Measurements from ENCODE around the gene VASH2.

Gene VASH2

GRCh38 chr1:212920246-212920645 is 30.1 kb upstream of the VASH2 start:
- TF ChIP-seq CTCF (IDR thresholded peaks at IDR 0.05; ENCODE audit: control insufficient read depth, insufficient read depth, low read depth, low read length, missing control alignments) = no peak
- H3K4me3 ChIP-seq (ENCODE audit: control insufficient read depth, low read depth, low read length) = no peak overlapping the region
- no peak for DNase-seq (ENCODE audit: low read depth)

- TF ChIP-seq CTCF (IDR thresholded peaks at IDR 0.05; ENCODE audit: control insufficient read depth, insufficient read depth, low read depth, low read length, missing control alignments) = peak; percentile 27
- H3K4me3 ChIP-seq (ENCODE audit: control insufficient read depth, low read depth, low read length) = no peak overlapping the region
- DNase-seq (ENCODE audit: low read depth) = no peak
Observed at GRCh38 chr1:212920896-212921295, 29.4 kb upstream of the VASH2 start.

- TF ChIP-seq CTCF (IDR thresholded peaks at IDR 0.05; ENCODE audit: control insufficient read depth, insufficient read depth, low read depth, low read length, missing control alignments) = no peak
- no peak overlapping the region for H3K4me3 ChIP-seq (ENCODE audit: control insufficient read depth, low read depth, low read length)
- DNase-seq (ENCODE audit: low read depth) = no peak
Observed at GRCh38 chr1:212922016-212922415, 28.3 kb upstream of the VASH2 start.

GRCh38 chr1:212926372-212926771 is 24.0 kb upstream of the VASH2 start:
- TF ChIP-seq CTCF (IDR thresholded peaks at IDR 0.05; ENCODE audit: control insufficient read depth, insufficient read depth, low read depth, low read length, missing control alignments) = no peak
- DNase-seq (ENCODE audit: low read depth) = no peak
- no peak overlapping the region for H3K4me3 ChIP-seq (ENCODE audit: control insufficient read depth, low read depth, low read length)

- H3K4me3 ChIP-seq (ENCODE audit: control insufficient read depth, low read depth, low read length) = no peak overlapping the region
- DNase-seq (ENCODE audit: low read depth) = no peak
- no peak for TF ChIP-seq CTCF (IDR thresholded peaks at IDR 0.05; ENCODE audit: control insufficient read depth, insufficient read depth, low read depth, low read length, missing control alignments)
Observed at GRCh38 chr1:212928323-212929291, 21.7 kb upstream of the VASH2 start.

GRCh38 chr1:212930986-212931678 is 19.2 kb upstream of the VASH2 start:
- TF ChIP-seq CTCF (IDR thresholded peaks at IDR 0.05; ENCODE audit: control insufficient read depth, insufficient read depth, low read depth, low read length, missing control alignments) = no peak
- no peak for DNase-seq (ENCODE audit: low read depth)
- no peak overlapping the region for H3K4me3 ChIP-seq (ENCODE audit: control insufficient read depth, low read depth, low read length)
